Subcutaneous abdominal adipose tissue (tissue), 5 donors: ENCODE results near the gene MAP10.

ENCODE experiments used
- H3K27ac ChIP-seq: one replicate; pipeline ENCODE4 v1.7.0; 2013; ENCODE audit warnings: low read depth, mild to moderate bottlenecking, inconsistent platforms, low read length, moderate library complexity
- H3K27me3 ChIP-seq, 5 donors: one replicate each; pipeline ENCODE4 v1.7.0; 2013; ENCODE audit warnings: low read length in 5 of 5, inconsistent platforms in 1 of 5; ENCODE audit not compliant: control insufficient read depth in 5 of 5, insufficient read depth in 4 of 5
- H3K36me3 ChIP-seq, 5 donors: one replicate each; pipeline ENCODE4 v1.7.0; 2013; ENCODE audit warnings: low read length in 5 of 5; ENCODE audit not compliant: control insufficient read depth in 5 of 5, insufficient read depth in 5 of 5
- H3K4me1 ChIP-seq, 5 donors: one replicate each; pipeline ENCODE4 v1.7.0; 2013; ENCODE audit warnings: low read length in 5 of 5, mild to moderate bottlenecking in 3 of 5, moderate library complexity in 1 of 5; ENCODE audit not compliant: control insufficient read depth in 5 of 5, insufficient read depth in 5 of 5
- H3K4me3 ChIP-seq, 5 donors: one replicate each; pipeline ENCODE4 v1.7.0; 2013; ENCODE audit warnings: low read length in 5 of 5, low read depth in 1 of 5
- H3K9ac ChIP-seq, 5 donors: one replicate each; pipeline ENCODE4 v1.7.0; 2013; ENCODE audit warnings: low read length in 5 of 5, mild to moderate bottlenecking in 4 of 5, moderate library complexity in 3 of 5
- H3K9me3 ChIP-seq, 5 donors: one replicate each; pipeline ENCODE4 v1.7.0; 2013; ENCODE audit warnings: low read length in 5 of 5; ENCODE audit not compliant: control insufficient read depth in 5 of 5
- donor health status: healthy.
- donor health status: healthy.
- donor health status: healthy.
- donor health status: healthy.
- donor health status: healthy.

MAP10 gene

GRCh38 chr1:232795497-232796053, 9.6 kb upstream of the MAP10 start:
- Histone ChIP-seq H3K27me3 (no peaks in the 10 kb centered on the region), H3K9ac (no peak overlapping the region), H3K27ac (no peak overlapping the region), H3K4me3 (no peak overlapping the region), H3K4me1 (no peaks in the 10 kb centered on the region), H3K36me3 (no peaks in the 10 kb centered on the region), H3K9me3 (no peaks in the 10 kb centered on the region)

- Histone ChIP-seq H3K27ac (no peak overlapping the region), H3K9ac (no peak overlapping the region), H3K4me1 (no peaks in the 10 kb centered on the region), H3K9me3 (no peaks in the 10 kb centered on the region), H3K27me3 (peaks cover 0 to 2% (median 0%) of the 10 kb centered on the region in 5 donors), H3K36me3 (no peaks in the 10 kb centered on the region), H3K4me3 (no peak overlapping the region)
Observed at GRCh38 chr1:232797856-232798510, 7.2 kb upstream of the MAP10 start.

- H3K27me3 ChIP-seq = peaks cover 0 to 2% (median 0%) of the 10 kb centered on the region in 5 donors
- H3K27ac ChIP-seq = no peak overlapping the region
- H3K9ac ChIP-seq = no peak overlapping the region
- H3K4me3 ChIP-seq = no peak overlapping the region
- no peaks in the 10 kb centered on the region for H3K36me3 ChIP-seq
- H3K9me3 ChIP-seq = no peaks in the 10 kb centered on the region
- no peaks in the 10 kb centered on the region for H3K4me1 ChIP-seq
Observed at GRCh38 chr1:232798920-232799319, 6.3 kb upstream of the MAP10 start.

- Histone ChIP-seq H3K36me3 (no peaks in the 10 kb centered on the region), H3K27me3 (peaks cover 0 to 2% (median 0%) of the 10 kb centered on the region in 5 donors), H3K4me1 (peaks cover 0 to 21% (median 18%) of the 10 kb centered on the region in 5 donors), H3K4me3 (peak overlapping the region; percentile 5 to 89 (median 82)), H3K9me3 (peaks cover 0 to 12% (median 6%) of the 10 kb centered on the region in 5 donors), H3K27ac (peak overlapping the region; percentile 60), H3K9ac (peak overlapping the region in 3 of 5 donors; percentile 68 to 85 (median 81))
Observed at GRCh38 chr1:232806186-232806510, 932 bp downstream of the MAP10 start.

GRCh38 chr1:232810856-232811255, 5.6 kb downstream of the MAP10 start:
- H3K27me3 ChIP-seq = no peaks in the 10 kb centered on the region
- no peak overlapping the region for H3K27ac ChIP-seq
- peaks cover 0 to 13% (median 5%) of the 10 kb centered on the region in 5 donors for H3K4me1 ChIP-seq
- H3K9ac ChIP-seq = no peak overlapping the region
- no peak overlapping the region for H3K4me3 ChIP-seq
- no peaks in the 10 kb centered on the region for H3K36me3 ChIP-seq
- peaks cover 0 to 15% (median 5%) of the 10 kb centered on the region in 5 donors for H3K9me3 ChIP-seq

- Histone ChIP-seq H3K36me3 (no peaks in the 10 kb centered on the region), H3K9ac (no peak overlapping the region), H3K9me3 (peaks cover 0 to 6% (median 4%) of the 10 kb centered on the region in 5 donors)
Observed at GRCh38 chr1:232812560-232812959, 7.3 kb downstream of the MAP10 start.

GRCh38 chr1:232813097-232813496, 7.9 kb downstream of the MAP10 start:
- peaks cover 0 to 5% (median 3%) of the 10 kb centered on the region in 5 donors for H3K9me3 ChIP-seq
- H3K27ac ChIP-seq = no peak overlapping the region
- no peaks in the 10 kb centered on the region for H3K36me3 ChIP-seq

More at GRCh38 chr1:232812560-232812959, 7.3 kb downstream of the MAP10 start:
- Histone ChIP-seq H3K27ac (no peak overlapping the region), H3K4me3 (no peak overlapping the region), H3K27me3 (no peaks in the 10 kb centered on the region), H3K4me1 (peaks cover 0 to 10% (median 0%) of the 10 kb centered on the region in 5 donors)

GRCh38 chr1:232813760-232814159, 8.5 kb downstream of the MAP10 start:
- Histone ChIP-seq H3K27ac (no peak overlapping the region), H3K36me3 (no peaks in the 10 kb centered on the region), H3K9ac (no peak overlapping the region), H3K4me1 (peaks cover 0 to 10% (median 0%) of the 10 kb centered on the region in 5 donors), H3K9me3 (peaks cover 0 to 3% (median 2%) of the 10 kb centered on the region in 5 donors), H3K4me3 (no peak overlapping the region), H3K27me3 (no peaks in the 10 kb centered on the region)

More at GRCh38 chr1:232813097-232813496, 7.9 kb downstream of the MAP10 start:
- Histone ChIP-seq H3K4me3 (no peak overlapping the region), H3K9ac (no peak overlapping the region), H3K4me1 (peaks cover 0 to 10% (median 0%) of the 10 kb centered on the region in 5 donors), H3K27me3 (no peaks in the 10 kb centered on the region)

GRCh38 chr1:232816324-232816723, 11.1 kb downstream of the MAP10 start:
- H3K4me3 ChIP-seq = no peak overlapping the region
- no peaks in the 10 kb centered on the region for H3K27me3 ChIP-seq
- H3K9ac ChIP-seq = no peak overlapping the region
- no peaks in the 10 kb centered on the region for H3K36me3 ChIP-seq
- no peak overlapping the region for H3K27ac ChIP-seq
- peaks cover 0 to 2% (median 0%) of the 10 kb centered on the region in 5 donors for H3K4me1 ChIP-seq
- peaks cover 0 to 2% (median 0%) of the 10 kb centered on the region in 5 donors for H3K9me3 ChIP-seq

- no peak overlapping the region for H3K9ac ChIP-seq
- no peaks in the 10 kb centered on the region for H3K36me3 ChIP-seq
- H3K9me3 ChIP-seq = no peaks in the 10 kb centered on the region
- no peak overlapping the region for H3K27ac ChIP-seq
- H3K27me3 ChIP-seq = no peaks in the 10 kb centered on the region
- no peak overlapping the region for H3K4me3 ChIP-seq
- no peaks in the 10 kb centered on the region for H3K4me1 ChIP-seq
Observed at GRCh38 chr1:232818040-232818439, 12.8 kb downstream of the MAP10 start.
